HTERT RPE-1 (cell line): ENCODE data around the gene MXRA7.

Experiments used
- in situ Hi-C: fragments of 300-500 bp; cut with MboI; formaldehyde crosslinking; loops from 4 replicates; pipeline ENCODE4 v1.14.3; 2020; ENCODE audit warnings: low sequenced_read_pairs

MXRA7 gene

DNA sequence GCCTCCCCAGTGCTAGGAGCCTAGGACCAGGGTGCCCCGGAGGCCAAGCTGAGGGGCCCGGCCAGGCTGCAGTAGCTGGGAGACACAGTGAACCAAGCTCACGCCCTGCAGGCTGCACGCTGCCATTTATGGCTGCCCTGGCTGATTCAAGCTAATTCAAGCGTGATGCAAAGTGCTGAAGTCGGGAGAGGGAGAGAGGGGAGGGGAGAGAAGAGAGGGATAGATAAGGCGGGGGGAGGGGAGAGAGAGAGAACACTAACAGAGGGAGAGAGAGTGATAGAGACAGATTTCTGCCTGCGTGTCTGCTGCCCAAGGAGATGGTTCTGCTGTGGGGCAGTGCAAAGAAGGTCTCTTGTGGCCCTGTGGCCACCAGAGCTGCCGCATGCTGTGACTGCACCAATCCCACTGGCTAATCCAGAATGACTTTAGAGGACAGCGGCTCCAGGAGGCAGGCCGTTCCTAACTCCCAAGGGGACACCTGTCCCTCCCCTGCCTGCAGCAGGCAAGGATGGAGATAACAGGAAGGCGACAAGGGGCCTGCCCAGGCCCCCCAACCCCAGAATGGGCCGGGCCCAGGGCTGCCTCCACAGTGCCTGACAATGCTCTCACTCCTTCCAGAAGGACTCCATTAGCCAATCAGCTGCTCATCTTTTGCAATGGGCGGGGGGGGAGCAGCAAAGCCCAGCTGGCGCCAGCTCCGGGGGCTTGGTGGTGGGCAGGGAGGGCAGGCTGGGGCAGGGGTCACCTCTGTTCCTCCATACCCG, 12.9 kb downstream of the MXRA7 start:
- in situ Hi-C loops, result no loop called here

DNA sequence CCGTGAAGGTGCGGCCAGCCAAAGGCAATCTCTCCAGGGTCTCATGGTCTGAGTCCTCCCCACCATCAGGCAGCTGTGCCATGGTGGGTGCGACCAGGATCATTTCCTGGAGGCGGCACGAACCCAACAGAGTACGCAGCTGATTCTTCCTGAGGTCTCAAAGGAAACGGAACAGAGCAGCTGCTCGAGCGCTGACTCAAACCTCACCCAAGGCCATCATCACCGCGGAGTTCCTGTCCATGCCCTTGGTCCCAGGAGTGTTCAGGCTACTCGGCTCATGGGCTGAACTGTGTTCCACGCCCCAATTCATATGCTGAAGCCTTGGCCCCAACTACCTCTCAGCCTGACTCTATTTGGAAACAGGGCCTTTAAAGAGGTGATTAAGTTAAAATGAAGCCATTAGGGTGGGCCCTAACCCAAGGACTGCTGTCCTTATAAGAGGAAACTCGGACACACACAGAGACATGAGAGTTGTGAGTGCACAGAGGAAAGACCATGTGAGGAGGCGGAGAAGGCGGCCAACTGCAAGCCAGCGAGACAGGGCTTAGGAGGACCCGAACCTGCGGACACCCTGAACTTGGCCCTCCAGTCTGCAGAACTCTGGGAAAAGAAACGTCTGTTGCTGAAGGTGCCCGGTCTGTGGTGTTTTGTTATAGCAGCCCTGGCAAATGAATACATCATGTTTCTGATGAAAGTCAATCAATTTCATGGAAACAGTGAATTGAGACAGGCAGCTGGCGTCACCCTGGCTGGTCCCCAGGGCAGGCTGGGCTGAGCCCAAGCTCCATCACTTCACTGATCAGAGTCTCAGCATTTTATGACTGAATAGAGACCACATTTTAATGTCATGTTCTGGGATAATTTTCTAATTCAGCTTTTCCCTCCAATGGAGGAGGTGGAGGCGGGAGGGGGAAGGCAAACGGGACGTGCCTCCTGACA, 13.7 kb downstream of the MXRA7 start:
- in situ Hi-C loops, result no loop called here

DNA sequence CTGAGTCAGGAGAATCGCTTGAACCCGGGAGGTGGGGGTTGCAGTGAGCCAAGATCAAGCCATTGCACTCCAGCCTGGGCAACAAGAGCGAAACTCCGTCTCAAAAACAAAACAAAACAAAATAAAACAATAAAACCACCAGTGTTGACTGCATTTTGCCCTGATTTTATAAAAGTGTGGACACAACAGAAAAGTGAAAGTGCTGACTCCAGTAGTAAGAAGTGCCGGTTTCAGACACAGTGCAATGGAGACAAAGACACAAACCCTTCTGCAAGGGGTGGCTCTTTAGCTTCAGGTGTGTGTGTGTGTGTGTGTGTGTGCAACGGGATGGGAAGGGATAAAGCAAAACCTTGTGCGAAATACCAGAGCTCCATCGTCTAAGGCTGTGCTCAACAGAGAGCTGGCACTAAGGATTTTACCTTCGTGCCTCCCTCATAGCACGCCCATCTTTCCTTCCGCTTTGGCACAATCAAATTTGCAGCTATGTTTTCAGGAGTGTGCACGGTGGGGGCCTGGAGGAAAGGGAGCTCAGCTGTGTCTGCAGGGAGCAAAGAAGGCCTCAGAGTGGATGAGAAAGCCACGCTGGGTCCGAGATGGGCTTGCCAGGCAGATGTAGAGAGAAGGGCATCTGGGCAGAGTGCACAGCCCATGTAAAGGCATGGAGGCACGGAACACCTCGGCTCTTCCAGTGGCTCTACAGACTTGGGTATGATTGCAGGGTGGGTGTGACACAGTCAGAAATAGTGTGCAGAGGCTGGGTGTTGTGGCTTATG, 15.5 kb downstream of the MXRA7 start:
- in situ Hi-C loops, result no loop called here

DNA sequence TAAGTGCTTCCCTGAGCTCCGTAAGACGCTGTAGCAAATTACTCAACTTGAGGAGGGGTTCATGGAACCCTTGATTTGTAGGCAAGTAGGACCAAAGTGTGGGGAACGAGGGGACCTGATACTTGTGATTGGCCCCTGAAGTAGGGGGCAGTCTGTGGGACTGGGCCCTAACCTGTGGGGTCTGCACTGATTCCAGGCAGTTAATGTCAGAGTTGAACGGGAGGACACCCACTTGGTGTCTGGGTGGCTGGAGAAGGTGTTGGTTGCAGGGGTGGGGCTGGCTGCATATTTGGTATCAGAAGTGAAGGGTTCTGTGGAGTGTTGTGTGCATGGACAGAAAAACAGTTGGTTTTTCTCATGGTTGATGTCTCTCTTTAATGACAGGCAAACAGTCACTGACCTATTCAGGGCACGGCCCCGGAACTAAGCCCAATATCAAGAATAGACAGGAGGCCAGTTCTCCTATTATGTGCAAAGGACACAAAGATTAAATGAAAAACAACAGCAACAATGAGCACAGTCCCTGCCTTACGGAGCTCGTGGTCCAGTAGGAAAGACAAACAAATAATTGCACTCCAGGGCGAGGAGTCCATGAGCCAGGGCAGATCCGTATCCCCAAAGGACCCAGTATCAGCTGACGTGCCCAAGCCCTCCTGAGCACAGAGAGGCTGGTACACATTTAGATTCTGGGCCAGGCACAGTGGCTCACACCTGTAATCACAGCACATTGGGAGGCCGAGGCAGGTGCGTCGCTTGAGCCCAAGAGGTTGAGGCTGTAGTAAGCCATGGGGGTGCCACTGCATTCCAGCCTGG, 19.2 kb downstream of the MXRA7 start:
- in situ Hi-C loops, result no loop called here

DNA sequence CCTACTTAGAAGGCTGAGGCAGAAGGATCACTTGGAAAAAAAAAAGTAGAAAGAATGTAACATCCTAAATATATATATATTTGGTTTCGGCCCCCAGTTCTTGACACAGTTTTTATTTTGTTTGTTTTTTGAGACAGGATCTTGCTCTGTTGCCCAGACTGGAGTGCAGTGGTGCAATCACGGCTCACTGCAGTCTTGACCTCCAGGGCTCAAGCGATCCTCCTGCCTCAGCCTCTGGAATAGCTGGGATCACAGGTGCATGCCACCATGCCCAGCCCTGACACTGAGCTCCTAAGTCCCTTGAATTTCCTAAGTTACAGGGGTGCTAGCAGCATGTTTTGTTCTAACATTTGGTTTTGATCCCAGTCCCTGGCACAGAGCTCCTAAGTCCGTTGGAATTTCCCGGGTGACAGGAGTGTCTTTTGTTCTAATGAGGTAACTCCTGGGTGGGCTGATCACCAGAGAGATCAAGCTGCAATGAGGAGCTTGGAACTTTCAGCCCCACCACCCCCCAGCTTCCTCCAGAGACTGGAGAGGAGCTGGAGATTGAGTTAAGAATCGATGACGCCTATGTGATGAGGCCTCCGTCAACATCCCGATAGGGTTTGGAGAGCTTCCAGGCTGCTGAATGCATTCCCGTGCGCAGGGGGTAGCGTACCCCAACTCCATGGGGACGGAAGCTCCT, 20.0 kb downstream of the MXRA7 start:
- in situ Hi-C loops, result no loop called here

DNA sequence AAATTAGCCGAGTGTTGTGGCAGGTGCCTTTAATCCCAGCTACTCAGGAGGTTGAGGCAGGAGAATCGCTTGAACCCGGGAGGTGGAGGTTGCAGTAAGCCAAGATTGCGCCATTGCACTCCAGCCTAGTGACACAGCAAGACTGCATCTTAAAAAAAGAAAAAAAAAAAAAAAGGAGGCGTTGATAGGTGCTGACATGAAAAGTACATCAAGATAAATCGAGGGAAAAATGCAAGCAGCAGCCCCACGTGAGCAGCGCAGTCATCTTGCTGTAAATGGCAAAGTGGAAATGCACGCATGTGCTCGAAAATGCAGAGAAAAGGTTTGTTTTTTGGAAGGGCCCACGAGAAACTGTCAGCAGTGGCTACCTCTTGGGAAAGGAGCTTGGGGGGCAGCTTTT, 20.9 kb downstream of the MXRA7 start:
- in situ Hi-C loops, result no loop called here

DNA sequence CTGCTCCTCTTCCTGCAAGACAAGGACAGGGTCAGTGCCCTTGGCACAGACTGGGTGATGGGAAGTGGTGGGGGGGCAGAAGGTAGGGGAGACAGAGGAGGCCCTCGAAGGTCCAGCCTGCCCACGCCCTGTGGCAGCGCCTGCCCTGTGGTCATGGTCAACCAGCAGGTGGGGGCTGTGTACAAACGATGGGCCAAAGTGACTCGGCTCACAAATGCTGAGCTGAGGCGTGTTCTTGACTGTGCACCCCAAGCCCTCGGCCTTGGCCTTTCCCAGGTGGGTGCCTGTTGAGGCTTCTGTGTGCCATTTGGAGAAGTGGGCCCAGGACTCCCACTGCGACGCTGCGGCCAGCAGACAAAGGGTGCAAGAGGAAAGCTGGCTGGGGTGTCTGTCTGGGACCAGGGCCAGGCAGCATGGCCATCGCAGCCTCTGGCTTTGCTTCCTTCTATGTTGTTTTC, 22.6 kb downstream of the MXRA7 start:
- in situ Hi-C loops, result no loop called here

DNA sequence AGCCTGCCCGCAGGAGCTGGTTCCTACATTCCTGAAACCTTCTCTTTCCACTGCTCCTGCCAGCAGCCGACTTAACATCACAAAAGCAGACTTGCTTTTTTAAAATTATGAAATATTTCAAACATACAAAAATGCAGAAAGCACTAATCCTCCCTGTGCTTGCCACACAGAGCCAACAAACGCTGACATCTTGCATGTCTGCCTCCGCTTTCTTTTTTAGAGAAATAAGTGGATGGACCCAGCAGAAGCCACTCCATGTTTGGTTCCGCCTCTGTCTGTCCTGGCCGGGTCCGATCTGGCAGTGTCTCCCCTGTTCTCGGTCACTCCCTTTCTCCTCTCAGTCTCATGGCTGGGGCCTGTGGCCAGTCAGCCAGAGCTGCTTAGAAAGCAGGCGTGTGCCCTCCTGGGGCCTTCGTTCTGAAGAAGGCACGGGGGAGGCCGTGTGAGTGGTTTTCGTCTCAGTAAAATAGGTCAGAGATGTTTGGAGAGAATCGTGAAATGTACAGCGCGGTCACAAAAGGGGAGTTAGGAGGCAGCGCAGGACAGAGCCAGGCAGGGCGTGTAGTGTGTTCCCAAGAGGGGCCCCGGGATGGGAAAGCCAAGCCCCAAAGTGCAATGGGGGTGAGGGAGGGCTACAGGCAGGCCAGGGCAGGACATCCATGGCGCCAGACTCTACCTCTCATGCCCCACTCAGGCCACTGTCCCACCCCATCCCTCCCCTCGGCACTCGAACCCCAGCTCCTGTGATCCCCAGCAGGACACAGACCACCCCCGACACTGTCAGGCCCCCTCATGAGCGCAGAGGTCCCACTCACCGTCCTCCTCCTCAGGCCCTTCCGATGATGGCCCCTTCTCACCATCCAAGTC, 23.2 kb downstream of the MXRA7 start:
- in situ Hi-C loops, result no loop called here

DNA sequence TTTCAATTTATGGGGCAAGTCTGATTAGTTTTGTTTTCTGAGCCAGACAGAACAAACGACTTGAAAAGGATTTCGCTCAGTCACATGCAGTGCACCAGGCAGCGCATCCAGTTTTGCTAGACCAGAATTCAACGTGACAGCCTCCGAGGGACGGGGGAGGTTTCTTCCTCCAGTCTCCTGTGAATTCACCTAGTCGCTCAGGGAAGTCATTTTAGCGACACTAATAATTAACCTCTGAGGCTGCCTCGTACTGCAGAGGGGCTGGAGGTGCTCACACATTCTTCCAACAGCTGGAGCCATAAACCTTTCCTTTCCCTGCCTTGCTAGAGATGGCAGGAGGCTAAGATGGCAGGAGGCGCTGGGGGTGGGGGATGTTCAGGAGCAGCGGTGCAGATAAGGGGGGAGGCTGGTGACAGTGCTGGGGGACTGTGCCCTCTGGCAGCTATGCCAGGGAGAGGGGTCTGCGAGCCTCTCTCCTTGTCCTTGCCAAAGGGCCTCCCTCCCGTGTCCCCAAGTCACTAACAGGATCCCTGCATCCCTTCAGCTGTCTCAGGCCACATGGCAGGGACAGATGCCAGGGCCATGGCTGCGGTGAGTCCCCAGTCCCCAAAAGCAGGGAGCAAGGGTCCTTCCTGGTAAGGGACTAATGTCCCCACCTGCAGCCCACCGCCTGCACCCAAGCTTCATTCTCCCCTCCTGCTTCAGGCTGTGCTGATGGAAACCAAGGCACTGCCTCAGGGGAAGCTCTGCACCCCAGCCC, 24.0 kb downstream of the MXRA7 start:
- in situ Hi-C loops, result no loop called here

DNA sequence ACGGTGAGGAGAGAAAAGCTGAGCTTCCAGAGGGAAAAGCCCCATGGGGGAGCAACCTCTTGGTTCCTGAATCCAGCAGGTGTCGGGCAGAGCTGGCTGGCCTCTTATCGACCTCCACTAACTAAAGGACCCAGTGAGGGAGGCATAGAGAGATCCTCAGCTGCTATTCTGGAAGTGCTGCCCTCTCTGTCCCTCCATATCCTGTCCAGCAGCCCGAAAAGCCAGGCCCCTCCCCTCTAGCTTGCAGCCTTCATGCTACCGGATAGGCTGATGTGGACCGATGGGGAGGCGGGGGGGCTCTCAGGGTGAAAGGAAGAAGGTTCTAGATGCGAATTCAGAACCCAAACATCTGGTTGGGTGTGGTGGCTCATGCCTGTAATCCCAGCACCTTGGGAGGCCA, 24.9 kb downstream of the MXRA7 start:
- in situ Hi-C loops, result no loop called here

DNA sequence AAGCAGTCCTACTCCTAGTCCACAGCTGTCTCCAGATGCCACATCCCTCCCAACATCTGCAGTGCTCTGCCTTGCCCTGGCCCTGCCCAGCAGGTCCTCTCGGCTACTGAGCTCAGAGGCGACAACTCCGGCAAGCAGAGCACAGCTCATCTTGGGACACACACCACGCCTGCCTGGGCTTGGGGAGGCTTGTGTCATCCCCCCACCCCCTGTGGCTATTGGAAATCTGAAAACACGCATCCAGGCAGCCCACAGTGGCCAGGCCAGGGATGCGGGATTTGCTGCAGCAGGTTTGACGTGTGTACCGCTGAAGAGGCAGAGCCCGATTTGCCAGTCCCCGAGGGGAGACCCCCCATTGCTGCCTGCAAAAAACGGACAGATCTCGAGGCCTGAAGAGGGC, 25.4 kb downstream of the MXRA7 start:
- in situ Hi-C loops, result no loop called here

DNA sequence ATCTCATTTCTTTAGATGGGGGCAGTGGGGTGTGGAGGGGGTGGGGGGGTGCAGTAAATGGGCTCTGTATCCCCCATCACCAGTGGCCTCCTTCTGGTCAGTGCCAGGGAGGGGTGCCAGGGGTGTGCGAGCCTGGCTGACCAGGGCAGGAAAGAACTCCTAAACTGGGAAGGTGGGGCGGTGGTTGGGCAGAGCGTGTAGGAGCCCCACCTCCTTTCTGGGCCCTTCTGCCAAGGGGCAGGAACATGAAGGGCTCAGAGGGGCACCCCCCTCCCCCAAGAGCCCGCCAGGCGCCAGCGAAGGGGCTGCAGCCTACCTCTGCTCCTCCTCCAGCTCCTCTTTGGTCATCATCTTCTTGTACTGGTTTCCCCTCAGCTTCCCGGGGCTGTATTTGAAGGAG, 26.0 kb downstream of the MXRA7 start:
- in situ Hi-C loops, result no loop called here

DNA sequence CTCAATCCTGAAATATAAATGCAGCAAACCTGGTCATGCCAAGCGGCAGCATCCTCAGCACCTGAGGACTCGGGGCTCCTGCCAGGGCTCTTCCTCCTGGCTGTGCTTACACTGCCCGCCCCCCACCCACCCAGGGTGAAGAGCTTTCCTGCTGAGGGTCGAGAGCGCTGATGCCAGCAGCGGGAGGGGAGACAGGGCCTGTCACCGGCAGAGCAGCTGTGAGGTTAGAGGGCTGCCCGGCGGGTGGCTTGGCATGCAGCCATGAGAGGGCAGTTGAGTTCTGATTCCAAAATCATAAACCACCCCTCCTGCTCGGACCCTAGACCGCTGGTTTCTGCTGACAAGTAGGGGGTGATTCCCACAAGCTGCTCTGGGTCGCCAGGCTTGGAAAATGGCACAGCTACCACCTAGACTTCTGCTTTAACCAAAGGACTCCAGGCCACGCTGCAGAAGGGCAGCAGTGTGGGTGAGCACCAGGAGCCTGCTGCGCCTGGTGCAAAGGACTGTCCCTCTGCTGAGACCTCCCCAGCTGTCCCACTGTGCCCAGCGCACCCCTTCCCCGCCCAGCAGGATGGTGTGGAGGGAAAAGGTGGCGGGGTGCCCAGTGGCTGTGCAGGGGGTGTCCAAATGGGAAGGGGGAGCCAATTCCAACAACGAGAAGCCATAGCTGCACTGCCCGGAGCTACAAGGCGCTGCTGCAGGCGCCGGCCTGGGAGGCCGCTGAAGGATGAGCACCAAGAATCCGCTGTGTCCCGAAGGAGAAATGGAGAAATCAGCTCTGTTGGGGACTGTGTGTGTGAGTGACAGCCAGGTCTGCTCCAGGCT, 26.6 kb downstream of the MXRA7 start:
- in situ Hi-C loops, result no loop called here

DNA sequence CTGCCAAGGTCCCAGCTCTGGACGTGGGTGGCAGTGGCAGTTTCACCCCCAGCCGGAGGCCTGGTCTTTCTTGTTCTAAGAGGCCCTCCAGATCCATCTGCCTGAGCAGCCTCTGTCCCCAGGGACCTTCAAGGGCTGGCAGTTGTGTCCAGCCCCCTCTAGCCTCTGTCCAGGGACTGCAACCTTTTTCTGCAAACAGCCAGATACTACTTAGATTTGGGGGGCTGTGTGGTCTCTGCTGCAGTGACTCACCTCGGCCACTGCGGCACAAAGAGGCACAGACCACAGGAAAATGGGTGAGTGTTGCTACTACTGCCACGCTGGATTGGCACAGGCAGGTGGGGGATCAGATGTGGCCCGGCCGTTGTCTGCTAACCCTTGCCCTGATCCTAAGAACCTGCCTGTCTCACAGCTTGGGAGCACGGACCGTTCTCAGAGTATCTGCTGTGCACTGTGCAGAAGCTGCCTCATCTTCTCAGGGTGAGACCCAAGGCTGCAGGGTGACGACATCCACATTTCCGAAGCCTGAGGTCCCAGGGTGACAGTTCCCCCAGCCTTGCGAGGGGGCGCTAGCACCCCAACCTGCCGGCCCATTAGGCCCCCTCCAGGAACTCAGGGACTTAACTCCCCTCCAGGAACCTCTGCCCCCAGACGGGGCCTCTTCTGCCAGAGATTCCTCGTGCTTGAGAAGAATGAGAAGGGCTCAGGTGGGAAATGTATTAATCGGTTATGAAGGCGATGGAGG, 27.6 kb downstream of the MXRA7 start:
- in situ Hi-C loops, result no loop called here

DNA sequence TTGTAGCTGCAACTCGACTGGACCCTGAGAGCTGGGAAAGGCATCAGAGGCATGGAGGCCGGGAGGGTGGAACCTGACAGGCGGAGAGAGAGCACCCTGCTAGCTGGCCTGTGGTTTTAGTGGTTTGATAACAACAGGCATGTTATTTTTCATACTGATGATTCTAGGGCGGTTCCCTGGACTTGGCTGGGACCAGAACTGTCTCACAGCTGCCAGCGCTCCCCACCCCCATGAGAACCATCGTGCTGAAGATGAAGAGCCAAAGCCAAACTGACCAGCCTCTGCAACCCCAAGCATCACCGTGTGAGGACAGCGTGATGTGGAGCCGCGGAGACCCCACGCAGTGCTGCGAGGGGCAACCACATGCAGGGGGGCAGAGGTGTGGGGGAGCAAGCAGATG, 28.5 kb downstream of the MXRA7 start:
- in situ Hi-C loops, result no loop called here

DNA sequence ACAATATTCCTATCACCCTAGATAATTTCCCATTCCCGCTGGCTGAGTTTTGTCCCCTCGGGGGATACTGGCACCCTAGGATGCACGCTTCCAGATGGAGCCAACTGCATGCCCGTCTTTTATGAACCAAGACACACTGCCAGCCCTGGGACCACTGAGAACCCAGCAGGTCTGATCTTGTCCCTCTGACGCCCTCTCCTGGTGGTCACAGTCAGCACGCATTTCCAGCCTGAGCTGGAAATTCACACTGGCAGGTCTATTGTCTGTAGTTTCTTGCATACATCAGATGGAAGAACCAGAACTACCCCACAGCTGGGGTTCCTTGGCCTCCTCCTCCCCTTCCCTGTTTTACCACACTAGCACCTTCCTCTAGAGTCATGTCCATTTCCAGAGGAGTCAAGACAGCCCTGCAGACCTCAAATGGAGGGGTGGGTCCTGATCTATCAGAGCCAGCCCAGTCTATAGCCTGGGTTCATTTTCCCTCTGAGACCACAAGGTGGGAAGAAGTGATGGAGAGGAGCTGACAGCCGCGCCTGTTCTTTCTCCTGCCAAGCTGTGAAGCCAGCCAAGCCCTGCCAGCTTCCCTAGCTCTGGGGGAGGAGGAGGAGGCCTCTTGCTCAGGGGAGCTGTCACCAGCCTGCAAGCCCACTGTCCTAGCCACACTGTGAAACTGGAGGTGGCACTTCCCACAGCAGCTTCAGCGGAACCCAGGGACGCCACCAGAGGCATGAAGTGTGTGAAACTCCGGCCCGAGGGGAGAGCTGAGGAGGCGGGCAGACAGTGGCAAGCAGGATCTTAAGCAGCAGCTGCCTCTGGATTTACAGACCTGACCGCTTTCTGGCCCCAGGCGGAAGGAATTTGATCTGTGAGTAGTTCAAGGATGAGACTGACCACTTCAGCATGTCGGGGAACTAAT, 29.3 kb downstream of the MXRA7 start:
- in situ Hi-C loops, result no loop called here
